ENCODE data around the gene F9. TPM values are rescaled to one million over a fixed set of nuclear protein-coding genes. Genes with fewer than 3 reads are reported as not detected.
A peak's percentile ranks its signal among the peaks of the same experiment; 100 is the strongest.

F9 gene
- total RNA-seq, 2 donors from 2014 or later = not detected

- H3K36me3 ChIP-seq (ENCODE audit: control insufficient read depth, insufficient read depth, low read length) = no peaks in the 10 kb centered on the region
- no peak overlapping the region for H3K27ac ChIP-seq (ENCODE audit: low read depth, low read length)
- TF ChIP-seq, protein P1, sequence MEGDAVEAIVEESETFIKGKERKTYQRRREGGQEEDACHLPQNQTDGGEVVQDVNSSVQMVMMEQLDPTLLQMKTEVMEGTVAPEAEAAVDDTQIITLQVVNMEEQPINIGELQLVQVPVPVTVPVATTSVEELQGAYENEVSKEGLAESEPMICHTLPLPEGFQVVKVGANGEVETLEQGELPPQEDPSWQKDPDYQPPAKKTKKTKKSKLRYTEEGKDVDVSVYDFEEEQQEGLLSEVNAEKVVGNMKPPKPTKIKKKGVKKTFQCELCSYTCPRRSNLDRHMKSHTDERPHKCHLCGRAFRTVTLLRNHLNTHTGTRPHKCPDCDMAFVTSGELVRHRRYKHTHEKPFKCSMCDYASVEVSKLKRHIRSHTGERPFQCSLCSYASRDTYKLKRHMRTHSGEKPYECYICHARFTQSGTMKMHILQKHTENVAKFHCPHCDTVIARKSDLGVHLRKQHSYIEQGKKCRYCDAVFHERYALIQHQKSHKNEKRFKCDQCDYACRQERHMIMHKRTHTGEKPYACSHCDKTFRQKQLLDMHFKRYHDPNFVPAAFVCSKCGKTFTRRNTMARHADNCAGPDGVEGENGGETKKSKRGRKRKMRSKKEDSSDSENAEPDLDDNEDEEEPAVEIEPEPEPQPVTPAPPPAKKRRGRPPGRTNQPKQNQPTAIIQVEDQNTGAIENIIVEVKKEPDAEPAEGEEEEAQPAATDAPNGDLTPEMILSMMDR (conservative IDR thresholded peaks at IDR 0.05) = no peak
- no peak overlapping the region for H3K4me3 ChIP-seq (ENCODE audit: low read length)
- no peak overlapping the region for H3K9ac ChIP-seq (ENCODE audit: extremely low read depth, low read length, poor library complexity, severe bottlenecking)
- Mint-ChIP-seq H3K27me3 (ENCODE audit: insufficient read depth) (no peaks in the 10 kb centered on the region), H3K4me1 (peaks cover 3% of the 10 kb centered on the region), H3K9me3 (no peaks in the 10 kb centered on the region), H3K4me3 (no peak overlapping the region), H3K36me3 (ENCODE audit: low read depth) (no peaks in the 10 kb centered on the region), H3K27ac (no peak overlapping the region)
- peaks cover 1% of the 10 kb centered on the region for H3K4me1 ChIP-seq (ENCODE audit: control insufficient read depth, insufficient read depth, low read length)
- no peaks in the 10 kb centered on the region for H3K27me3 ChIP-seq (ENCODE audit: control insufficient read depth, insufficient read depth, low read length, poor library complexity, severe bottlenecking)
- no peak for DNase-seq
- WGBS, 2 experiments (ENCODE audit: insufficient coverage in 1 of 2, insufficient read length in 1 of 2) = 94 to 100% methylated on average over 2 to 3 of the region's 3 CpGs
- H3K9me3 ChIP-seq (ENCODE audit: control insufficient read depth, low read length) = no peaks in the 10 kb centered on the region
Measured at GRCh38 chrX:139544591-139544990, 14.1 kb downstream of the F9 start.

GRCh38 chrX:139554376-139554775 lies 23.8 kb downstream of the F9 start:
- TF ChIP-seq, protein P1 (conservative IDR thresholded peaks at IDR 0.05) = no peak
- DNase-seq = no peak
- H3K27me3 ChIP-seq (ENCODE audit: control insufficient read depth, insufficient read depth, low read length, poor library complexity, severe bottlenecking) = no peaks in the 10 kb centered on the region
- Mint-ChIP-seq H3K4me3 (no peak overlapping the region), H3K9me3 (no peaks in the 10 kb centered on the region), H3K36me3 (ENCODE audit: low read depth) (no peaks in the 10 kb centered on the region), H3K27ac (no peak overlapping the region), H3K4me1 (no peaks in the 10 kb centered on the region), H3K27me3 (ENCODE audit: insufficient read depth) (peaks cover 2% of the 10 kb centered on the region)
- no peaks in the 10 kb centered on the region for H3K36me3 ChIP-seq (ENCODE audit: control insufficient read depth, insufficient read depth, low read length)
- no peak overlapping the region for H3K9ac ChIP-seq (ENCODE audit: extremely low read depth, low read length, poor library complexity, severe bottlenecking)
- no peaks in the 10 kb centered on the region for H3K4me1 ChIP-seq (ENCODE audit: control insufficient read depth, insufficient read depth, low read length)
- H3K27ac ChIP-seq (ENCODE audit: low read depth, low read length) = no peak overlapping the region
- H3K4me3 ChIP-seq (ENCODE audit: low read length) = no peak overlapping the region
- no peaks in the 10 kb centered on the region for H3K9me3 ChIP-seq (ENCODE audit: control insufficient read depth, low read length)

GRCh38 chrX:139554991-139555675 lies 24.6 kb downstream of the F9 start:
- TF ChIP-seq, protein P1 (conservative IDR thresholded peaks at IDR 0.05) = peak; percentile 36
- H3K9me3 Mint-ChIP-seq = no peaks in the 10 kb centered on the region
- no peak overlapping the region for H3K27ac ChIP-seq (ENCODE audit: low read depth, low read length)
- 90 to 94% methylated on average over 6 to 24 of the region's 26 CpGs for WGBS, 2 experiments (ENCODE audit: insufficient coverage in 1 of 2, insufficient read length in 1 of 2)
- no peak overlapping the region for H3K9ac ChIP-seq (ENCODE audit: extremely low read depth, low read length, poor library complexity, severe bottlenecking)
- H3K4me1 Mint-ChIP-seq = peaks cover 2% of the 10 kb centered on the region
- peaks cover 2% of the 10 kb centered on the region for H3K27me3 Mint-ChIP-seq (ENCODE audit: insufficient read depth)
- H3K4me3 Mint-ChIP-seq = no peak overlapping the region
- no peak overlapping the region for H3K27ac Mint-ChIP-seq
- H3K36me3 Mint-ChIP-seq (ENCODE audit: low read depth) = no peaks in the 10 kb centered on the region
- peak; percentile 49 for DNase-seq
- H3K27me3 ChIP-seq (ENCODE audit: control insufficient read depth, insufficient read depth, low read length, poor library complexity, severe bottlenecking) = no peaks in the 10 kb centered on the region
- H3K9me3 ChIP-seq (ENCODE audit: control insufficient read depth, low read length) = no peaks in the 10 kb centered on the region
- H3K36me3 ChIP-seq (ENCODE audit: control insufficient read depth, insufficient read depth, low read length) = no peaks in the 10 kb centered on the region
- no peaks in the 10 kb centered on the region for H3K4me1 ChIP-seq (ENCODE audit: control insufficient read depth, insufficient read depth, low read length)
- no peak overlapping the region for H3K4me3 ChIP-seq (ENCODE audit: low read length)

All from endodermal cell (in vitro differentiated cells).